Endothelial cell (in vitro differentiated cells): ENCODE measurements around the gene PSMB8. TPM values are rescaled to one million over a fixed set of nuclear protein-coding genes. Genes with fewer than 3 reads are reported as not detected.
"Not testable (repeated sequence)": the region's sequence is repeated elsewhere in the genome, so short reads cannot be mapped to it uniquely, and the experiment has no call there.

Source experiments
- DNase-seq: peaks from one replicate; pipeline ENCODE4 v3.0.0; 2021; ENCODE audit warnings: low spot score
- H3K27ac Mint-ChIP-seq: one replicate; pipeline ENCODE4 v1.8.0; 2021; ENCODE audit warnings: mixed read lengths, inconsistent platforms; ENCODE audit not compliant: unreplicated experiment
- H3K27me3 Mint-ChIP-seq: one replicate; pipeline ENCODE4 v1.8.0; 2021; ENCODE audit warnings: mild to moderate bottlenecking, moderate library complexity, mixed read lengths, inconsistent platforms; ENCODE audit not compliant: unreplicated experiment
- H3K36me3 Mint-ChIP-seq: one replicate; pipeline ENCODE4 v1.8.0; 2021; ENCODE audit warnings: mild to moderate bottlenecking, low read depth, mixed read lengths, inconsistent platforms; ENCODE audit not compliant: unreplicated experiment
- H3K4me1 Mint-ChIP-seq: one replicate; pipeline ENCODE4 v1.8.0; 2021; ENCODE audit warnings: mild to moderate bottlenecking, mixed read lengths, inconsistent platforms; ENCODE audit not compliant: unreplicated experiment
- H3K4me3 Mint-ChIP-seq: one replicate; pipeline ENCODE4 v1.8.0; 2021; ENCODE audit warnings: mild to moderate bottlenecking, mixed read lengths, inconsistent platforms; ENCODE audit not compliant: unreplicated experiment
- H3K9me3 Mint-ChIP-seq: one replicate; pipeline ENCODE4 v1.8.0; 2021; ENCODE audit warnings: mixed read lengths, inconsistent platforms; ENCODE audit not compliant: unreplicated experiment
- CTCF ChIP-seq: fragments of 200-600 bp; sonication (generic); IDR thresholded peaks from one replicate; pipeline ENCODE4 v1.5.0; 2021; ENCODE audit warnings: antibody characterized with exemption; ENCODE audit not compliant: unreplicated experiment
- total RNA-seq: library from RNA; stranded (reverse); fragmentation: NEBNext Ultra II Directional; extraction: Animal tissue kit (Norgen Biotek cat#: 25700); gene quantifications from one replicate; pipeline ENCODE4 v1.2.1, GENCODE V29; 2021; ENCODE audit not compliant: unreplicated experiment

The PSMB8 gene
- total RNA-seq, 1 donor from 2014 or later: 5.2 TPM

- Mint-ChIP-seq H3K36me3 (no peaks in the 10 kb centered on the region), H3K9me3 (no peaks in the 10 kb centered on the region), H3K4me1 (no peaks in the 10 kb centered on the region), H3K27ac (no peak overlapping the region), H3K4me3 (no peak overlapping the region), H3K27me3 (peaks cover 1% of the 10 kb centered on the region)
- DNase-seq: no peak
- TF ChIP-seq CTCF: no peak
Measured at GRCh38 chr6:32814145-32814544, 29.7 kb downstream of the PSMB8 start.

- Mint-ChIP-seq H3K27me3 (no peaks in the 10 kb centered on the region), H3K27ac (no peak overlapping the region), H3K4me3 (no peak overlapping the region), H3K4me1 (no peaks in the 10 kb centered on the region), H3K9me3 (no peaks in the 10 kb centered on the region), H3K36me3 (no peaks in the 10 kb centered on the region)
- TF ChIP-seq CTCF: no peak
- DNase-seq: no peak
Measured at GRCh38 chr6:32809171-32809570, 34.7 kb downstream of the PSMB8 start.

GRCh38 chr6:32807020-32807580 is 36.7 kb downstream of the PSMB8 start:
- Mint-ChIP-seq H3K9me3 (no peaks in the 10 kb centered on the region), H3K36me3 (no peaks in the 10 kb centered on the region), H3K4me1 (no peaks in the 10 kb centered on the region), H3K4me3 (no peak overlapping the region), H3K27me3 (no peaks in the 10 kb centered on the region), H3K27ac (no peak overlapping the region)
- no peak for TF ChIP-seq CTCF
- no peak for DNase-seq

- not testable (repeated sequence) for H3K4me3 Mint-ChIP-seq, H3K27me3 Mint-ChIP-seq, H3K4me1 Mint-ChIP-seq, H3K27ac Mint-ChIP-seq, H3K36me3 Mint-ChIP-seq, DNase-seq, H3K9me3 Mint-ChIP-seq
Measured at GRCh38 chr6:32805404-32805803, 38.4 kb downstream of the PSMB8 start.

- Mint-ChIP-seq H3K27me3 (no peaks in the 10 kb centered on the region), H3K9me3 (peaks cover 2% of the 10 kb centered on the region), H3K36me3 (peaks cover 6% of the 10 kb centered on the region), H3K4me1 (no peaks in the 10 kb centered on the region), H3K4me3 (no peak overlapping the region), H3K27ac (no peak overlapping the region)
- TF ChIP-seq CTCF: no peak
- no peak for DNase-seq
Measured at GRCh38 chr6:32803416-32803815, 40.4 kb downstream of the PSMB8 start.
